NCI-H446 treated with DMSO at 0.1 percent for 48 hours (cell line): ENCODE results near the gene SLC9A8.

ENCODE experiments used
- DNase-seq: peaks from one replicate; lab custom pipeline; 2025; lab: John Stamatoyannopoulos, UW

Gene SLC9A8

GRCh38 chr20:49880177-49880576, 67.5 kb downstream of the SLC9A8 start:
- no peak for DNase-seq

DNA sequence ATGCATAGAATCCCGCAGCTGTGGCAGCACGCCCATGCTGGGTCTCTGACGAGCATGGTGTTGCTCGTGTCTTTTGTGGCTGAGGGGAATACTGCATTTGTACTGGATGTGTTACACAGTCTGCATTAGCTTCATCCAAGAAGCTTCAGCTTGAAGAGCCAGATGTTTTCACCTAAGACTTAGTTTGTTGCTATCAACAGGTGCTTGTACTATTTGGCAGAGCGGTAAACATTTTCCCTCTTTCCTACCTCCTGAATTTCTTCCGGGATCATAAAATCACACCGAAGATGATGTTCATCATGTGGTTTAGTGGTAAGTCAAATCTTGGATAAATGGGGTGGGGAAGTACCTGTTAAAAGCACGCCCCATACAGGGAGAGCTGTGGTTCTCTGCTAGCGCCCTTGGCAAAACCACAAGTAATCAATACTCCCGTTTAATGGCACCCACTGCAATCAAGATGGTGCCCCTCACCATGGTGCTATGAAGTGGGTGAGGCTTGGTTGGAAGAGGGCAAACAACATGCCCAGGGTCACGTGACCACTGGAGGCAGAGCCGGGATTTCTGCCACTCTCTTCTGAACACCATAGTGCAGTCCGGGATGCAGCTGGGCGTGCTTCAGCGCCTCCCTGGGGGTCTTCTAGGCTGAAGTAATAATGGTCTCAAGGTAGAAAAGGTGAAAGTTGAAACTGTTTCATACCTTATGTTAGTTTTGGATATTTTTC, 68.3 kb downstream of the SLC9A8 start:
- no peak for DNase-seq

DNA sequence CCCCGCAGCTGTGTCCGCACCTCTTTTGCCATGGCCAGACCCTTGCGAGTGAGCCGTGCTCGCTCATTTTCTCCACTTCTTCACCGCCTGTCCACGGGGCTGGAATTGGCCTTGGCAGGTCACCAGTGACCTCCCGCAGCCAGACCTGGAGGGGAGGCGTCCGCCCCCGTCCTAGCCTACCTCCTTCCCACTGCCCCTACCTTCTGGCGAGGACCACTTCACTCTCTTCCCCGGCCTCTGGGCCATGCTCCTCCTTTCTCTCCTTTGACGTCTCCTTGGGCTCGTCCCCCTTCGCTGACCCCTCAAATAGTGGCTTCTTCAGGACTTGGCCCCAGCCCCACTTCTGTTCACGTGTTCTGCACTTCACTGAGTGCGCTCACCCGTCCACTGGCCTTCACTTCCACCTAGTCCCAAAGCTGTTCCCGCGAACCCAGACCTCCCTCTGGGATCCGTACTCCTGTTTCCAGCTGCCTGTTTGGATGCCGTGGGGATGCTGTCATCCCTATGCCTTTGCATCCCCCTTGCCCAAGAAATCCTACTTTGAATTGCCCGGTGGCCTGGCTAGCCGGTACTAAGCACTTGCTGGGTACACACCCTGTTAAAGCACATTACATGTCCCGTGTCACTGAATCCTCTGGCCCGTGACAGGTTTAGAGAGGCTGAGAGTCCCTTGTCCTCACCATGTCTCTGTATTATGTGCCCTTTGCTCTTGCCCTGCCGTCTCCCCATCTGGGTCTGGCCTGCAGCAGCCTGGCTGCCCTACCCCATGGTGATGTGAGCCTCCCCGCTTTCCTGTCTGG, 69.7 kb downstream of the SLC9A8 start:
- DNase-seq: no peak

DNA sequence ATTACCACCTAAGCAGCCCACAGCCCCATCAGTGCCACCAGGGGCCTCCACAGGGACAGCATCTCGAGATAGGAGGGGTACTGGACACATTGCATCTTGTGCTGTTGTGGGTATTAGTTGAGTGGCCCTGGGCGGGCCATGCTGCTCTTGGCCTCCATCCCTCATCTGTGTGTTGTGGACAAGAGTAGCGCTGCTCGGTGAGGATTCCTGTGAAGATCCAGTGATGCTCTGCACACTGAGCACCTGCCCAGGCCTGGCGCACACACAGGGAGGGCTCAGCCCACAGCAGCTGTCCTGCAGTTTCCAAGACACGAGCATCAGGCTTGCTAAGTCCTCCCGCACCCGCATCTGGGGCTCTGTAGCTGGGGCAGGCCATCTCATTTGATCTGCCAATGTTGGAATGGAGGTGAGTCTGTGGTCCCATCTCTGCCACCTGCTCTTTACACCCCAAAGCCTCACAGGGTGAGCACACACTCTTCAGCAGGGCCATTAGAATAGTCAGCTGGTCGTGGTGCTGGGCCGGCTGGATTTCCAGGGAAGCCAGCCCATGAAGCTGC, 70.7 kb downstream of the SLC9A8 start:
- no peak for DNase-seq

DNA sequence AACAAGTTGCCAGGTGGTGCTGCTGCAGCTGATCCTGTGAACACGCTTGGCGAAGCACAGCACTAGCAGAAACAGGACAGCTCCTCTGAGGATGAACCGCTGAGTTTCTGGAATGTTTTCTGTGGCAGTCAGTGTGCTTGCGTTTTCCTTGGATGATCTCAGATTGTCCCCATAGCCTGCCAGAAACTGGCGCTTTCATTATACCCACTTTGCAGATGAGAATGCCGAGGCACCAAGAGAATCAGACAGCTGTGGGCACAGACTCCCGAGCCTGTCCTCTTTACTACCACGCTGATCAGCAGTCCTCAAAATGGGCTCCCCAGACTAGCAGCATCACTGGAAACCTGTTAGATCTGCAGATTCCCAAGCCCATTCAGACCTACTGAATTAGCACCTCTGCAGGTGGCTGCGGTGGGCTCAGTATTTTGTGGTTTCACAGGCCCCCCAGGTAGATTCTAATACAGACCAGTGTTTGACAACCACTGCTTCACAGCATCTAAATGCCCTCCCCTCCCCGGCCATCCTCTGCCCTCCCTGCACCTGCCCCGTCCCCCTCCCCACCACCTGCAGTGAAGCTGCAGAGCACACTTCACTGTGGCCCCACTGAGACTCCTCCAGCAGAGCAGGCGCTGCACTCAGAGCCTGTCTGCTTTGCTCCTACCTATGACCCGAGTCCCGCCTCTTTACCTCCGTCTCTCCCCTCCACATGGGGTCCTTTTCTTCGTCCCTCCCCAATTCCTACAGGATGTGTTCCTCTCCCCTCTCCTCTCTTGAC, 73.1 kb downstream of the SLC9A8 start:
- DNase-seq: no peak

DNA sequence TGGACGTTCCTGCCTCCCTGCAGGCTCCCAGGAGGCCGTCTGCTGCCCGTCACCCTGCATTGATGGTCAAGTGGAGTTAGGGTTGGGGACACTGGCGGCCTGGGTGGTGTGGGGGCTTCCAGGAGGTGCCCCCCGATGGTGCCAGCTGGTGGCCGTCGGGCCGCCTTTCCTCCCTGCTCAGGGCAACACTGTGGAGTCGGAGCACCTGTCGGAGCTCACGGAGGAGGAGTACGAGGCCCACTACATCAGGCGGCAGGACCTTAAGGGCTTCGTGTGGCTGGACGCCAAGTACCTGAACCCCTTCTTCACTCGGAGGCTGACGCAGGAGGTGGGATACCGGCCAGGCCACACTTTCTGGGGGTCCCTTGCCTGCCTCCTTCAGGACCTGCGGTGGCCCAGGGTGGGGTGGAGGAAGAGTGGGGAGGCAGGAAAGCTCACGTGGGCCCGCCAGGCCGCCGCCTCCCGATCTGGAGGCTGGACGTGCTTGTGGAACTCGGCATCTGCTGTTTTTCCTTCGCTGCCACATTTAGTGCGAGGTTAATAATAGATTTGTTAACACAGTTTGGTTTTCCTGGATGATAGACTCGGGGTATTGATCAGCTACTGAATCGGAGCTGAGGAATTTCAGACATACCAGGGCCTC, 74.1 kb downstream of the SLC9A8 start:
- no peak for DNase-seq

DNA sequence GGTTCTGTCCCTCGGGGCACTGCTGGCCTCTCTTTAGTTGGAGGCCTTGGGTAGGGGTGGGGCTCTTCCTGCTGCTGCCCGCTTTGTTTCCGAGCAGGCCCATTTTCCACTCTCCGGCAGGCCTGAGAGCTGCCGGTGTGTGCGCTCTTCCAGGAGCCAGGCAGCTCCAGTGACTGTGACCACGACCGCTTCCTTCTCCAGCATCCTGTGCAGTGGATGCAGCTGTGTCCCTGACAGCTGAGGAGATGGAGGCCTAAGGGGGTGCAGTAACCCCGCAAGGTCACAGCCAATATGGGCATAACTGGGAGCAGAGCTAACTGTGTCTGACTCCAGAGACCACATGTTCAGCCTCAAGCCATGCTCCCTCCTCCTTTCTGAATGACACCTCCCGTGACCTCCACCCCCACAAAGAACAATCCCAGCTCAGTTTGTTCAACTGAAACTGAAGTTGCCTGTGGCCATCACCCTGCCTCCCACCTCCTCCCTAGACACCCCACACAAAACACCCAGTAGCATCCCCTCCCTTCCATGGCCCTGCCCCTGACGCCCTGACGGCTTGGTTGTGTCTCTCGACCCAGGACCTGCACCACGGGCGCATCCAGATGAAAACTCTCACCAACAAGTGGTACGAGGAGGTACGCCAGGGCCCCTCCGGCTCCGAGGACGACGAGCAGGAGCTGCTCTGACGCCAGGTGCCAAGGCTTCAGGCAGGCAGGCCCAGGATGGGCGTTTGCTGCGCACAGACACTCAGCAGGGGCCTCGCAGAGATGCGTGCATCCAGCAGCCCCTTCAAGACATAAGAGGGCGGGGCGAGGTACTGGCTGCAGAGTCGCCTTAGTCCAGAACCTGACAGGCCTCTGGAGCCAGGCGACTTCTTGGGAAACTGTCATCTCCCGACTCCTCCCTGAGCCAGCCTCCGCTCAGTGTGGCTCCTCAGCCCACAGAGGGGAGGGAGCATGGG, 74.9 kb downstream of the SLC9A8 start:
- no peak for DNase-seq

DNA sequence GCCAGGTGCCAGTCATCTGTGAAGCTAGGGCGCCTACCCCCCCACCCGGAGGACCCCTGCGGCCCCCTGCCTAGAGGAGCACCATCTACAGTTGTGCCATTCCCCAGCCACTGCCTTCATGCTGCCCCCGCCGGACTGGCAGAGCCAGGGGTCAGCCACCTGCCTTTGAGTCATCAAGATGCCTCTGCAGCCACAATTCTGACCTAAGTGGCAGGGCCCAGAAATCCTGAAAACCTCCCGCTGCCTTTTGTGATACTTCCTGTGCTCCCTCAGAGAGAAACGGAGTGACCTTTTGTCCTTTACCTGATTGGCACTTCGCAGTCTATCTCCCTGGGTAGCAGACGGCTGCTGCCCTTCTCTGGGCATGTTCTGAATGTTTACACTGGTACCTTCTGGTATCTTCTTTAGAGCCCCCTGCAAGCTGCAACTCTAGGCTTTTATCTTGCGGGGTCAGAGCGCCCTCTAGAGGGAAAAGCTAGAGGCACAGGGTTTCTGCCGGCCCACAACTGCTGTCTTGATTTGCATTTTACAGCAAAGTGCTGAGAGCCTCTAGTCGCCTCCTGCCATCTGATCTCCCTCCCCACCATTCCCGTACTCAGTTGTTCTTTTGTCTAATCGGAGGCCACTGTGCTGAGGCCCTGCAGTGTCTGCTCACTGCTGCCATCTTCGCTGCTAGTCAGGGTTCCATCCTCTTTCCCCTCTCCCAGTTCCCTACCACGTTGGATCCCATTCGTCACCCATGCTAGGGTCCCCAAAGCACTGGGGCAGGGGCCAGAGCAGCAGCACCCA, 75.8 kb downstream of the SLC9A8 start:
- DNase-seq: peak; percentile 3

DNA sequence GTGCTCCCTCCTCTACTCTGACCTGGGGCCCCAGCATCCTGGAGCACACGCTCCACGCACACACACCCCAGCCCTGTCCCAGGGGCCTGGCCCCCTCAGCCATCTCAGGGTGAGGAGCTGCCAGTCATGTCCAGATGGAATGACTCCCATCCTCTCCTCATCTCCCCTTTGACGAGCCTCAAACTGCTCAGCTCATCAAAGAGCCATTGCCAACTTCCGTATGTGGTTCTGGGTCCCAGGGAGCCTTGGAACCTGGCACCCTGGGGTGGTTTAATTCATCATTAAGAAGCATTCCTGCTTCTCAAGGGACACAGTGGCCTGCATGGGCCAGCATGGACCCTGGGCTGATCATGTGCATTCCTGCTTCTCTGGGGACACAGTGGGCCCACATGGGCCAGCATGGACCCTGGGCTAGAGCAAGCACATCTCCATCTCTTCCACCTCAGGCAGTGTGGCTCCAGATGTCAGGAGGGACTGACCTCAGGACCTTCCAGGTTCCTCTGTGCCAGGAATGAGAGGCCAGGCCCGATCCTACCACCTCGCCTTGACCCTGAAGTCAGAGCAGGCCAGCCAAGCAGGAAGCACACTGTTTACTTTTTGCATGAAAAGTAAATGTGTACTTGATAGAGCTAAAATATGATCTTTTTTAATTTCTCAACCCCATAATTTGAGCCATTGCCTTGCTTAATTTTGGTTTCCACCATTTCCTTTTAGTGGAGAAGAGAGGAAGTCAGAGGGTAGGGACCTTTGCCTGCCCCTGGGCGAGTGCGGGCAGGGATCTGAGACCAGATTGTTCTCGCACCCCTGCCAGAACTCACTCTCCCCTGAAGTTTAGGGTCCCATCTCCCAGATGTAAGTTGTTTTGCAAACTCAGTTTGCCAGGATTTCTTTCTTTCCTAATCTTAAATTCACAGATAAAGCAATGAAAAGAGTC, 76.6 kb downstream of the SLC9A8 start:
- no peak for DNase-seq

DNA sequence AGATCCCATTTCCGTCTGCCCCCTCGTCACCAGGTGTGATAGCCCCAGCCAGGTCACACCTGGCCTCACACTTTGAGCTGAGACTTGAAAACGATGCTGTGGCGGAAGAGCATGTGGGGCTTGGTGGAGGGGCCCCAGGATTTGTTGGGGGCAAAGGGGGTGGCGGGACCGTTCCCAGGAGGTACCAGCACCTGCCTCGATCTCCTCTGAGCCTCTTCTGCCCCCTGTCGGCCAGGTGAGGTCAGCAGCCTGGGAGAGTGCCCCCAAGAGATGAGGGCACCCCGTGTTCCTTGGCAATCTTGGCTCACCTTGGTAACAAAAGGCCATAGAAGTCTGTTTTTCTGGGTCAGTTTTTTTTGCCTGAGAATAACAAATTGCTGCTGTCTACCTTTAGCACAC, 77.3 kb downstream of the SLC9A8 start:
- DNase-seq: no peak

DNA sequence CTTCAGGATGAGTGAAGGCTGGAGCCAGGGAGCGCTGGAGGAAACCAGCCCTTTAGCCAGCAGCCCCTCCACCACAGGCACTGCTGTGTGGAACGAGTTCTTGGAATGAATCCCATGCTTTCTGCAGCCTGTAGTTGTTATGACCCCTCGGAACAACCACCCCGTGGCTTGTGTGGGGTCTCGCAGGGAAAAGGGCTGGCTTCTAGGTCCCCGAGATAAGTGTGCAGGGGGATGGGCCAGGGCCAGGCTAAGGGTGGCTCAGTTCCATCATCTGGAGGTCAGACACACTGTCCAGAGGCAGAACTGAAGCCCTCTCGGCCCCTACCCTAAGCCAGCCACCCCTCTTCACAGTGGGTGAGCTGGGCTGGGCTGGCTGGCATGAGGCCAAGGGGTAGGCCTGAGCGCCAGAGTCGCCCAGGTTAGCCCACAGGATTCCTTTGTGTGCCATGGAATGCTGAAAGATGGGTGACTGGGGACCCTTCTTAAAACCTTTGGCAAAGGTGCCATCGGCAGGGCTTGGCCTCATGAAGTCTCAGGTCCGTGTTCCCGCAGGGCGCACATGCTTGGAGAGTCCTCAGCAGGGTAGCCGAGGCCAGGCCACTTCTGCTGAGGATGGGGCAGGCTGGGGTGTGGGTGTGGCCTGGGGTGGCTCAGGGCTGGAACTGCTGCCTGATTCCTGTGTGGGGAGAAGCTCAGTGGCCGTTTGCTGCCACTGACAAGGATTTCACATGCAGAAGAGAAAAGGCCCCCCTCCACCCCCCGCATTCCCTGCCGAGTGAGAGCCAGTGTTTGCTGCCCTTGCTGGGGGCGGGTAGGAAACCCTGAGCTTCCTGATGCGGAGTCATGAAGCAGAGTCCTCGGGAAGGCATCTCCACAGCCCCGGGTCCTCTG, 78.1 kb downstream of the SLC9A8 start:
- DNase-seq: no peak

DNA sequence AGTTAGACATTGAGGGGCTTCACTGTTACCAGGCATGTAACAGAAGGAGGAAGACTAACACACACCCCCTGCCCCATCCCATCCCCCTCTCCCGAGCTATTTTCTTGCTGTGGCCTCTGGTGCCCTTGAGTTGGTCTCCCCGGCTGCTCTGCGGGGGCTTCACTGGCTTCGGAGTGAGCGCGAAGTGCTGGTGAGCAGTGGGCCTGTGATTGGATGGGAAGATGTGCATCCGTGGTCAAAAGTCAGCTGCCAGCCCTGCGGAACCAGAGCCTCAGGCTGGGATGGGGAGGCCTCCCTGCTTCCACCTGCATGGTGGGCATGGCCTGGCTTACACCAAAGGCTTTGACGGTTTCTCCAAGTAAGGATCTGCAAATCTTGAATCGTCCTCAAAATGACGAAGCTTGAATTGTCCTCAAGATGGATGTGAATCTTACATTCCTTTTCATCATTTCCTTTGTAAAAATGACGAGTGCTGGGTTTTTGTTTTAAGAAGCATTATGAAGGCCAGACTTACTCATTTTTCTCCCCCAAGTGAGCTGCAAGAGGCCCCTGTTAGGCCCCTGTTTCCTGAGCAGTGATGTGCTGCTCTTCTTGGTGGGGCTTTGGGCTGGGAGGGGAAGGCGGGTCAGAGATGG, 79.0 kb downstream of the SLC9A8 start:
- no peak for DNase-seq

GRCh38 chr20:49892260-49892659, 79.6 kb downstream of the SLC9A8 start:
- DNase-seq: no peak

DNA sequence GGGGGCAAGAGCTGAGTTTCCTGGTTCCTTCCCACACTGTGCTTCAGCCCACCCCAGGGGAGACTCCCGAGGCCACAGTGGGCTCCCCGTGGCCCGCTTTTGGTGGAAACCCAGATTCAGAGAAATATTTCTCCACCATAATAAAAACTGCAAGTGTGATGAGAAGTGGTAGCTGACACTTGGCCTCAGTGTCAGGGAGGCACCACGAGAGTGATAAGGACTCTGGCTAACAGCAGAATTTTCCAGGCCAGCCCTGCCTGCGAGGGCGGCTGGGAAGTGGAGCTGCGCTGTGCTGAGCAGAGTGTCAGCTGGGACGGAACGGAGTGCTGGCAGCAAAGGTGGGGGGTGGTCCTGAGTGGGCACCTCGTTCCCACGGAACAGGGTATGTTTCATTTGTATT, 80.2 kb downstream of the SLC9A8 start:
- no peak for DNase-seq

- DNase-seq: no peak
Observed at GRCh38 chr20:49893242-49894072, 80.8 kb downstream of the SLC9A8 start.

GRCh38 chr20:49894073-49894470, 81.4 kb downstream of the SLC9A8 start:
- no peak for DNase-seq
